SK-N-MC (cell line): ENCODE measurements around the gene INO80E.

Experiments
- EZH2 ChIP-seq: fragments of 200-600 bp; sonication (generic); IDR thresholded peaks from one replicate; pipeline ENCODE4 v1.6.1; 2017; ENCODE audit warnings: antibody characterized with exemption
- POLR2AphosphoS5 ChIP-seq: IDR thresholded peaks from 2 replicates; pipeline ENCODE4 v1.6.1; 2012; ENCODE audit warnings: mild to moderate bottlenecking, low read depth, low read length, borderline replicate concordance

DNA sequence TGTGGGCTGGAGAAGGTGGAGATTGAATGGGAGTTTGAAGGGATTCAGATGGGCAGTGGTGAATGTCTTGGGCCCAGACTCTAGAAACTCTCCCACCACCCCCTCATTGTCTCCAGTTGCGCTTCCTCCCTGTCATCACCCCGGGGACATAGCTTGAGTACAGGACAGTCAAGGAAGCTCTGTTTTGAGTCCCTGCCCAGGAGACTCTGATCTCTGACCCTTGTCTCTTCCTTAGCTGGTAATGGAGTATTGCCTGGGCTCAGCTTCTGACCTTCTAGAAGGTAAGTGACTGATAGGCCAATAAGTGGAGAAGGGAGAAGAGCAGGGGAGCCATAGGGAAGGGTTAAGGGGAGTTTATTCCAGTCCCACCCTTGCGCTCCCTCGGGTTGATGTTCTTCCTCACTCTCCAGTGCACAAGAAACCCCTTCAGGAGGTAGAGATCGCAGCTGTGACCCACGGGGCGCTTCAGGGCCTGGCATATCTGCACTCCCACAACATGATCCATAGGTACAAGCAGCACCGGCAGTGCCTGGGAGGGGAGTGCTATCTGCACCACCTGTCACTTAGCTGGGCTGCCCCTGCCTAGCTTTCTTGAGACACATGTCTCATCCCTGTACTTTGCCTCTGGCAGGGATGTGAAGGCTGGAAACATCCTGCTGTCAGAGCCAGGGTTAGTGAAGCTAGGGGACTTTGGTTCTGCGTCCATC is 17.3 kb upstream of the INO80E start:
- TF ChIP-seq EZH2, result no peak
- TF ChIP-seq POLR2AphosphoS5, result no peak
